Measurements from ENCODE around the gene GUCY1A2.
"Not testable (repeated sequence)": the region's sequence is repeated elsewhere in the genome, so short reads cannot be mapped to it uniquely, and the experiment has no call there.

The GUCY1A2 gene

GRCh38 chr11:106904826-106905225, 113.5 kb downstream of the GUCY1A2 start:
- ATAC-seq (ENCODE audit: low read depth), result no peak
- H3K4me3 ChIP-seq (ENCODE audit: severe bottlenecking), result no peak overlapping the region
- H3K36me3 ChIP-seq (ENCODE audit: low read depth), result no peaks in the 10 kb centered on the region
- H3K9me3 ChIP-seq (ENCODE audit: severe bottlenecking), result no peaks in the 10 kb centered on the region
- H3K4me1 ChIP-seq (ENCODE audit: insufficient read depth, poor library complexity, severe bottlenecking), result no peaks in the 10 kb centered on the region
- TF ChIP-seq CTCF (IDR thresholded peaks at IDR 0.05; ENCODE audit: poor library complexity, severe bottlenecking), result no peak
- H3K27me3 ChIP-seq (ENCODE audit: insufficient read depth, poor library complexity, severe bottlenecking), result no peaks in the 10 kb centered on the region
- no peak for DNase-seq (ENCODE audit: low spot score)
- no peak overlapping the region for H3K27ac ChIP-seq (ENCODE audit: poor library complexity, severe bottlenecking)

- no peak overlapping the region for H3K4me3 ChIP-seq (ENCODE audit: severe bottlenecking)
- H3K27ac ChIP-seq (ENCODE audit: poor library complexity, severe bottlenecking), result no peak overlapping the region
- no peaks in the 10 kb centered on the region for H3K36me3 ChIP-seq (ENCODE audit: low read depth)
- H3K27me3 ChIP-seq (ENCODE audit: insufficient read depth, poor library complexity, severe bottlenecking), result no peaks in the 10 kb centered on the region
- DNase-seq (ENCODE audit: low spot score) (no peak), ATAC-seq (ENCODE audit: low read depth) (no peak)
- TF ChIP-seq CTCF (IDR thresholded peaks at IDR 0.05; ENCODE audit: poor library complexity, severe bottlenecking), result no peak
- H3K9me3 ChIP-seq (ENCODE audit: severe bottlenecking), result no peaks in the 10 kb centered on the region
- no peaks in the 10 kb centered on the region for H3K4me1 ChIP-seq (ENCODE audit: insufficient read depth, poor library complexity, severe bottlenecking)
These were observed 128.6 kb downstream of the GUCY1A2 start for GRCh38 chr11:106889718-106890117.

- no peak for TF ChIP-seq CTCF (IDR thresholded peaks at IDR 0.05; ENCODE audit: poor library complexity, severe bottlenecking)
- H3K36me3 ChIP-seq (ENCODE audit: low read depth), result no peaks in the 10 kb centered on the region
- H3K27ac ChIP-seq (ENCODE audit: poor library complexity, severe bottlenecking), result no peak overlapping the region
- no peaks in the 10 kb centered on the region for H3K9me3 ChIP-seq (ENCODE audit: severe bottlenecking)
- ATAC-seq (ENCODE audit: low read depth) (no peak), DNase-seq (ENCODE audit: low spot score) (no peak)
- H3K4me1 ChIP-seq (ENCODE audit: insufficient read depth, poor library complexity, severe bottlenecking), result no peaks in the 10 kb centered on the region
- no peak overlapping the region for H3K4me3 ChIP-seq (ENCODE audit: severe bottlenecking)
- no peaks in the 10 kb centered on the region for H3K27me3 ChIP-seq (ENCODE audit: insufficient read depth, poor library complexity, severe bottlenecking)
These were observed 129.9 kb downstream of the GUCY1A2 start for GRCh38 chr11:106888386-106888785.

GRCh38 chr11:106883693-106884092, 134.6 kb downstream of the GUCY1A2 start:
- H3K4me1 ChIP-seq (ENCODE audit: insufficient read depth, poor library complexity, severe bottlenecking); ATAC-seq (ENCODE audit: low read depth); H3K27me3 ChIP-seq (ENCODE audit: insufficient read depth, poor library complexity, severe bottlenecking); H3K27ac ChIP-seq (ENCODE audit: poor library complexity, severe bottlenecking); H3K4me3 ChIP-seq (ENCODE audit: severe bottlenecking); DNase-seq (ENCODE audit: low spot score); H3K9me3 ChIP-seq (ENCODE audit: severe bottlenecking); H3K36me3 ChIP-seq (ENCODE audit: low read depth): not testable (repeated sequence)

- TF ChIP-seq CTCF (IDR thresholded peaks at IDR 0.05; ENCODE audit: poor library complexity, severe bottlenecking), result no peak
- Histone ChIP-seq H3K27ac (ENCODE audit: poor library complexity, severe bottlenecking) (no peak overlapping the region), H3K4me1 (ENCODE audit: insufficient read depth, poor library complexity, severe bottlenecking) (no peaks in the 10 kb centered on the region), H3K4me3 (ENCODE audit: severe bottlenecking) (no peak overlapping the region), H3K27me3 (ENCODE audit: insufficient read depth, poor library complexity, severe bottlenecking) (no peaks in the 10 kb centered on the region), H3K36me3 (ENCODE audit: low read depth) (no peaks in the 10 kb centered on the region), H3K9me3 (ENCODE audit: severe bottlenecking) (no peaks in the 10 kb centered on the region)
- DNase-seq (ENCODE audit: low spot score) (no peak), ATAC-seq (ENCODE audit: low read depth) (no peak)
These were observed 138.3 kb downstream of the GUCY1A2 start for GRCh38 chr11:106879832-106880546.

Measured in RWPE2 (cell line).